Panc1 (cell line): ENCODE measurements around the gene OLFML2B. TPM values are rescaled to one million over a fixed set of nuclear protein-coding genes. Genes with fewer than 3 reads are reported as not detected.

Source experiments
- ATAC-seq: fragments of 200-7000 bp; cut with Tn5 transposase; 2 replicates; pipeline ENCODE4 v1.9.1; 2020; ENCODE audit warnings: mild to moderate bottlenecking, moderate library complexity
- BruUV-seq: library from RNA; stranded (reverse); fragments of 400-500 nt; replicated peaks from 2 replicates; lab custom pipeline; 2021; lab: Mats Ljungman, UMichigan
- CTCF ChIA-PET: fragments of 300-600 bp; sonication (Branson Sonifier 250); formaldehyde crosslinking; loops from one replicate; lab custom pipeline; 2022; ENCODE audit warnings: antibody characterized with exemption; lab: Charles Lee
- POLR2A ChIA-PET: fragments of 300-600 bp; sonication (Branson Sonifier 250); formaldehyde crosslinking; loops from one replicate; lab custom pipeline; 2022; ENCODE audit warnings: antibody characterized with exemption; lab: Charles Lee
- DNase-seq: peaks from one replicate; pipeline ENCODE4 v3.0.0-alpha.2; 2010; ENCODE audit warnings: low read depth, low spot score
- H3K27ac ChIP-seq: 2 replicates; pipeline ENCODE4 v1.5.1; 2011; ENCODE audit warnings: mild to moderate bottlenecking, low read length, inconsistent platforms
- H3K27me3 ChIP-seq: fragments of 200-500 bp; sonication (Bioruptor generic); 2 replicates; pipeline ENCODE4 v1.6.0; 2014; ENCODE audit warnings: low read length, inconsistent platforms; ENCODE audit not compliant: control insufficient read depth, insufficient read depth
- H3K36me3 ChIP-seq: fragments of 200-500 bp; sonication (Bioruptor generic); 2 replicates; pipeline ENCODE4 v1.5.1; 2014; ENCODE audit warnings: inconsistent platforms, mild to moderate bottlenecking, low read length, moderate library complexity; ENCODE audit not compliant: control insufficient read depth, insufficient read depth
- H3K4me1 ChIP-seq: 2 replicates; pipeline ENCODE4 v1.5.1; 2011; ENCODE audit warnings: inconsistent platforms, mild to moderate bottlenecking, low read length, moderate library complexity; ENCODE audit not compliant: control insufficient read depth, insufficient read depth
- H3K4me3 ChIP-seq, 2 experiments: 2 replicates each; pipeline ENCODE4 v1.5.1; 2011 to 2012; ENCODE audit warnings: low read depth in 2 of 2, low read length in 2 of 2, mild to moderate bottlenecking in 2 of 2, inconsistent platforms in 1 of 2, moderate library complexity in 1 of 2
- H3K9me3 ChIP-seq: fragments of 200-500 bp; sonication (Bioruptor generic); 2 replicates; pipeline ENCODE4 v1.5.1; 2014; ENCODE audit warnings: low read depth, mild to moderate bottlenecking, inconsistent platforms, low read length, moderate library complexity; ENCODE audit not compliant: control insufficient read depth, insufficient read depth
- POLR2AphosphoS5 ChIP-seq: IDR thresholded peaks from 2 replicates; pipeline ENCODE4 v1.6.1; 2012; ENCODE audit warnings: mild to moderate bottlenecking, low read depth, low read length, moderate library complexity
- SIN3A ChIP-seq: IDR thresholded peaks from 2 replicates; pipeline ENCODE4 v1.6.1; 2012; ENCODE audit warnings: low read depth, mild to moderate bottlenecking, low read length, moderate library complexity, borderline replicate concordance; ENCODE audit not compliant: insufficient read depth
- TCF7L2 ChIP-seq: IDR thresholded peaks from 2 replicates; pipeline ENCODE4 v1.6.1; 2011; ENCODE audit warnings: mild to moderate bottlenecking, low read depth, low read length, inconsistent platforms
- in situ Hi-C: cut with HindIII; loops from 2 replicates; pipeline ENCODE4 v1.10.0; 2016; ENCODE audit warnings: low sequenced_read_pairs, low pct_unique_long_range_greater_than_20kb
- intact Hi-C: fragments of 100-400 bp; cut with micrococcal nuclease; formaldehyde crosslinking; loops from one replicate; pipeline ENCODE4 v1.10.0; 2022; ENCODE audit not compliant: unreplicated experiment
- total RNA-seq: library from RNA; stranded (reverse); gene quantifications from one replicate; pipeline ENCODE4 v1.2.1, GENCODE V29; 2021; ENCODE audit not compliant: unreplicated experiment
- TF ChIP-seq, protein P1 (sequence below), 2 experiments: IDR thresholded peaks; 2 replicates each; pipeline ENCODE4 v1.6.1; 2011 to 2012; ENCODE audit warnings: low read depth in 2 of 2, control low read depth in 1 of 2, low read length in 1 of 2, mild to moderate bottlenecking in 1 of 2, moderate library complexity in 1 of 2; ENCODE audit not compliant: insufficient read depth in 1 of 2
- TF ChIP-seq, protein P2 (sequence below): fragments of 450-650 bp; IDR thresholded peaks from 2 replicates; pipeline ENCODE4 v1.5.1; 2017; ENCODE audit warnings: mild to moderate bottlenecking

OLFML2B gene
- total RNA-seq, 1 experiment from 2014 or later = 1.5 TPM

DNA sequence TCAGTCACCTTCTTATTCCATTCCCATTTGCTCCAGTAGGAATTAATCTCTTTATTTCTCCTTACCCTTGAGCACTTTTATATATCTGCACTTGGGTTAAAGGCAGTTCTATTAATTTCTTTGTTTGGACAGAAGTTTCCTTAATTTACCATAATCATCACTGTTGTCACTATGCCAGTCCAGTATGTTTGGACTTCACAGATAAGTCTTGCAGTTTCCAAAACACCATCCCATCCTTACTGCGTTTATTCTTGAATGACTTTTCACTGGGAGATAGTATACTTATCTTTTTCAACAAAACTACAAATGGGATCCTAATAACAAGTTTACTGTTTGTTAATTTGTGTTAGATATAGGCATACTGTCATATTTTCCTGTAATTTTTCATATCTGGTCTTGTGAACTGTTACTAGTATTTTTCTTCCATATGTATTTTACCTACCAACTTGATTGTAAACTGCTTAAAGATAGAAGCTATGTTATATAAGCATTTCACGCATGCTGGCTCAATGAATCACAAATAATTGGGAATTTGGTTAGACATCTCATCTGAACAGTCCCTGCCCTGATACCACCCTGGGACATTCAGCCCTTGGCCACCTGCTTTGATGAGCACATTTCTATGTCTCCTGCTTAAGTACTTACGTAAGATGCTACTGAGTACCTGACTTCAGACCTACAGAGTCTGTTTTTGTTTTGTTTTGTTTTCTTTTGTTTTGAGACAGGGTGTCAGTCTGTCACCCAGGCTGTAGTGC, 78.2 kb downstream of the OLFML2B start:
- ChIA-PET CTCF (no interaction called here), POLR2A (no interaction called here)
- Histone ChIP-seq H3K9me3 (no peaks in the 10 kb centered on the region), H3K4me3 (no peak overlapping the region), H3K27me3 (no peaks in the 10 kb centered on the region), H3K27ac (no peak overlapping the region), H3K36me3 (no peaks in the 10 kb centered on the region), H3K4me1 (no peaks in the 10 kb centered on the region)
- ATAC-seq (no peak), DNase-seq (no peak)
- TF ChIP-seq TCF7L2 (no peak), POLR2AphosphoS5 (no peak)
- TF ChIP-seq, protein P1, sequence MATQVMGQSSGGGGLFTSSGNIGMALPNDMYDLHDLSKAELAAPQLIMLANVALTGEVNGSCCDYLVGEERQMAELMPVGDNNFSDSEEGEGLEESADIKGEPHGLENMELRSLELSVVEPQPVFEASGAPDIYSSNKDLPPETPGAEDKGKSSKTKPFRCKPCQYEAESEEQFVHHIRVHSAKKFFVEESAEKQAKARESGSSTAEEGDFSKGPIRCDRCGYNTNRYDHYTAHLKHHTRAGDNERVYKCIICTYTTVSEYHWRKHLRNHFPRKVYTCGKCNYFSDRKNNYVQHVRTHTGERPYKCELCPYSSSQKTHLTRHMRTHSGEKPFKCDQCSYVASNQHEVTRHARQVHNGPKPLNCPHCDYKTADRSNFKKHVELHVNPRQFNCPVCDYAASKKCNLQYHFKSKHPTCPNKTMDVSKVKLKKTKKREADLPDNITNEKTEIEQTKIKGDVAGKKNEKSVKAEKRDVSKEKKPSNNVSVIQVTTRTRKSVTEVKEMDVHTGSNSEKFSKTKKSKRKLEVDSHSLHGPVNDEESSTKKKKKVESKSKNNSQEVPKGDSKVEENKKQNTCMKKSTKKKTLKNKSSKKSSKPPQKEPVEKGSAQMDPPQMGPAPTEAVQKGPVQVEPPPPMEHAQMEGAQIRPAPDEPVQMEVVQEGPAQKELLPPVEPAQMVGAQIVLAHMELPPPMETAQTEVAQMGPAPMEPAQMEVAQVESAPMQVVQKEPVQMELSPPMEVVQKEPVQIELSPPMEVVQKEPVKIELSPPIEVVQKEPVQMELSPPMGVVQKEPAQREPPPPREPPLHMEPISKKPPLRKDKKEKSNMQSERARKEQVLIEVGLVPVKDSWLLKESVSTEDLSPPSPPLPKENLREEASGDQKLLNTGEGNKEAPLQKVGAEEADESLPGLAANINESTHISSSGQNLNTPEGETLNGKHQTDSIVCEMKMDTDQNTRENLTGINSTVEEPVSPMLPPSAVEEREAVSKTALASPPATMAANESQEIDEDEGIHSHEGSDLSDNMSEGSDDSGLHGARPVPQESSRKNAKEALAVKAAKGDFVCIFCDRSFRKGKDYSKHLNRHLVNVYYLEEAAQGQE (IDR thresholded peaks at IDR 0.05; ENCODE audit: insufficient read depth in 1 of 2, low read depth in 2 of 2, low read length in 1 of 2) = no peak
- intact Hi-C loops = no loop called here
- in situ Hi-C loops = no loop called here
- BruUV-seq = no TSS peak

DNA sequence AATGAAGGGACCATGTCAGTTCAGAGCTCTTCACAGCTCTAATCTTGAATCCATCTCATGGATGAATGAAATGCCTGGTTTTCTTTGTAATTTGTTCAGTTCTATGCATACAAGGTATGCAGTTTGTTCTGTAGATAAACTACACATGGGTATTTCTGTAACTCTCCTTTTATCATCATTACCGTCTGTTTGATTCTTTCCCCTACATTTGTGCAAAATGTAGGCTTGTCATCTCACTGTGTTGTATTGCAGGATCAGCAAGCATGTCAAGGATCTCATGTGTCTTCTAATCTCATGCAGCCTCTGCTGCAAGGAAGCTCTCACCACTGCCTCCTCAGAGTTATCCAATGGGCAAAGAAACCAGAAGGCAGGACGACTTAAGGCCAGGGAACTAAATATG, 79.3 kb downstream of the OLFML2B start:
- no peak overlapping the region for H3K27ac ChIP-seq
- H3K4me3 ChIP-seq = no peak overlapping the region
- no peaks in the 10 kb centered on the region for H3K36me3 ChIP-seq
- no peaks in the 10 kb centered on the region for H3K27me3 ChIP-seq
- intact Hi-C loops (no loop called here), in situ Hi-C loops (no loop called here)
- CTCF ChIA-PET = no interaction called here
- no TSS peak for BruUV-seq
- no peak for DNase-seq
- TF ChIP-seq SIN3A = no peak
- TF ChIP-seq TCF7L2 = no peak
- TF ChIP-seq POLR2AphosphoS5 = no peak
- TF ChIP-seq, protein P2, sequence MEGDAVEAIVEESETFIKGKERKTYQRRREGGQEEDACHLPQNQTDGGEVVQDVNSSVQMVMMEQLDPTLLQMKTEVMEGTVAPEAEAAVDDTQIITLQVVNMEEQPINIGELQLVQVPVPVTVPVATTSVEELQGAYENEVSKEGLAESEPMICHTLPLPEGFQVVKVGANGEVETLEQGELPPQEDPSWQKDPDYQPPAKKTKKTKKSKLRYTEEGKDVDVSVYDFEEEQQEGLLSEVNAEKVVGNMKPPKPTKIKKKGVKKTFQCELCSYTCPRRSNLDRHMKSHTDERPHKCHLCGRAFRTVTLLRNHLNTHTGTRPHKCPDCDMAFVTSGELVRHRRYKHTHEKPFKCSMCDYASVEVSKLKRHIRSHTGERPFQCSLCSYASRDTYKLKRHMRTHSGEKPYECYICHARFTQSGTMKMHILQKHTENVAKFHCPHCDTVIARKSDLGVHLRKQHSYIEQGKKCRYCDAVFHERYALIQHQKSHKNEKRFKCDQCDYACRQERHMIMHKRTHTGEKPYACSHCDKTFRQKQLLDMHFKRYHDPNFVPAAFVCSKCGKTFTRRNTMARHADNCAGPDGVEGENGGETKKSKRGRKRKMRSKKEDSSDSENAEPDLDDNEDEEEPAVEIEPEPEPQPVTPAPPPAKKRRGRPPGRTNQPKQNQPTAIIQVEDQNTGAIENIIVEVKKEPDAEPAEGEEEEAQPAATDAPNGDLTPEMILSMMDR = no peak
- TF ChIP-seq, protein P1 (IDR thresholded peaks at IDR 0.05; ENCODE audit: insufficient read depth in 1 of 2, low read depth in 2 of 2, low read length in 1 of 2) = no peak
- no peaks in the 10 kb centered on the region for H3K4me1 ChIP-seq
- POLR2A ChIA-PET = no interaction called here
- no peaks in the 10 kb centered on the region for H3K9me3 ChIP-seq
- no peak for ATAC-seq
